Measurements from ENCODE around the gene PRDM15. TPM values are rescaled to one million over a fixed set of nuclear protein-coding genes. Genes with fewer than 3 reads are reported as not detected.

PRDM15 gene
- total RNA-seq, 1 experiment from 2014 or later: 9.8 TPM

GRCh38 chr21:41763398-41763931 is 115.7 kb downstream of the PRDM15 start:
- DNase-seq (ENCODE audit: low read depth, low spot score): no peak
- peaks cover 8% of the 10 kb centered on the region; the same call in 1 of the 2 replicates for H3K27me3 ChIP-seq (ENCODE audit: insufficient read depth, low read length)
- no peak overlapping the region for H2AFZ ChIP-seq (ENCODE audit: low read depth, low read length, poor library complexity, severe bottlenecking)
- TF ChIP-seq ZNF274 (IDR thresholded peaks at IDR 0.05; ENCODE audit: low read depth, low read length): no peak
- no peak for TF ChIP-seq POLR2AphosphoS5 (IDR thresholded peaks at IDR 0.05; ENCODE audit: low read depth, low read length)
- TF ChIP-seq, protein P1, sequence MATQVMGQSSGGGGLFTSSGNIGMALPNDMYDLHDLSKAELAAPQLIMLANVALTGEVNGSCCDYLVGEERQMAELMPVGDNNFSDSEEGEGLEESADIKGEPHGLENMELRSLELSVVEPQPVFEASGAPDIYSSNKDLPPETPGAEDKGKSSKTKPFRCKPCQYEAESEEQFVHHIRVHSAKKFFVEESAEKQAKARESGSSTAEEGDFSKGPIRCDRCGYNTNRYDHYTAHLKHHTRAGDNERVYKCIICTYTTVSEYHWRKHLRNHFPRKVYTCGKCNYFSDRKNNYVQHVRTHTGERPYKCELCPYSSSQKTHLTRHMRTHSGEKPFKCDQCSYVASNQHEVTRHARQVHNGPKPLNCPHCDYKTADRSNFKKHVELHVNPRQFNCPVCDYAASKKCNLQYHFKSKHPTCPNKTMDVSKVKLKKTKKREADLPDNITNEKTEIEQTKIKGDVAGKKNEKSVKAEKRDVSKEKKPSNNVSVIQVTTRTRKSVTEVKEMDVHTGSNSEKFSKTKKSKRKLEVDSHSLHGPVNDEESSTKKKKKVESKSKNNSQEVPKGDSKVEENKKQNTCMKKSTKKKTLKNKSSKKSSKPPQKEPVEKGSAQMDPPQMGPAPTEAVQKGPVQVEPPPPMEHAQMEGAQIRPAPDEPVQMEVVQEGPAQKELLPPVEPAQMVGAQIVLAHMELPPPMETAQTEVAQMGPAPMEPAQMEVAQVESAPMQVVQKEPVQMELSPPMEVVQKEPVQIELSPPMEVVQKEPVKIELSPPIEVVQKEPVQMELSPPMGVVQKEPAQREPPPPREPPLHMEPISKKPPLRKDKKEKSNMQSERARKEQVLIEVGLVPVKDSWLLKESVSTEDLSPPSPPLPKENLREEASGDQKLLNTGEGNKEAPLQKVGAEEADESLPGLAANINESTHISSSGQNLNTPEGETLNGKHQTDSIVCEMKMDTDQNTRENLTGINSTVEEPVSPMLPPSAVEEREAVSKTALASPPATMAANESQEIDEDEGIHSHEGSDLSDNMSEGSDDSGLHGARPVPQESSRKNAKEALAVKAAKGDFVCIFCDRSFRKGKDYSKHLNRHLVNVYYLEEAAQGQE (IDR thresholded peaks at IDR 0.05; ENCODE audit: low read depth): no peak
- TF ChIP-seq YY1 (IDR thresholded peaks at IDR 0.05; ENCODE audit: extremely low read depth, insufficient replicate concordance, low read depth, low read length): no peak
- TF ChIP-seq CBX3 (IDR thresholded peaks at IDR 0.05; ENCODE audit: low read depth): no peak
- no peak for TF ChIP-seq FOSL1 (IDR thresholded peaks at IDR 0.05; ENCODE audit: low read depth)
- no peak for TF ChIP-seq EZH2 (IDR thresholded peaks at IDR 0.05)
- no peak for TF ChIP-seq TCF7L2 (IDR thresholded peaks at IDR 0.05; ENCODE audit: borderline replicate concordance, extremely low read depth, insufficient read depth, insufficient read length)
- TF ChIP-seq RAD21 (IDR thresholded peaks at IDR 0.05; ENCODE audit: low read depth): no peak
- TF ChIP-seq MAX (IDR thresholded peaks at IDR 0.05): no peak
- TF ChIP-seq JUND (IDR thresholded peaks at IDR 0.05): no peak
- TF ChIP-seq ZBTB33 (IDR thresholded peaks at IDR 0.05; ENCODE audit: extremely low read depth, insufficient replicate concordance, low read length): no peak
- no peak for TF ChIP-seq EZH2phosphoT487 (IDR thresholded peaks at IDR 0.05; ENCODE audit: borderline replicate concordance)
- no peak for TF ChIP-seq CEBPB (IDR thresholded peaks at IDR 0.05; ENCODE audit: low read depth)
- TF ChIP-seq SIN3A (IDR thresholded peaks at IDR 0.05; ENCODE audit: low read depth): no peak
- POLR2A ChIA-PET: no interaction called here
- no peak overlapping the region for H3K4me2 ChIP-seq (ENCODE audit: low read length)
- RAD21 ChIA-PET (ENCODE audit: low non-redundant PET in 1 of 2, low total read pairs in 2 of 2, uncharacterized antibody in 2 of 2, unreplicated experiment in 2 of 2): no interaction called here
- H3K4me1 ChIP-seq (ENCODE audit: control insufficient read depth in 1 of 2, insufficient read depth in 2 of 2, low read length in 2 of 2): peaks cover 51 to 70% of the 10 kb centered on the region in 2 experiments
- no TSS peak for BruUV-seq (replicated peaks)
- H3K9me3 ChIP-seq (ENCODE audit: control insufficient read depth in 1 of 2, insufficient read depth in 1 of 2, low read depth in 1 of 2, low read length in 2 of 2): no peaks in the 10 kb centered on the region
- CTCF ChIA-PET: no interaction called here
- no peaks in the 10 kb centered on the region; a peak in 1 of 4 replicates for H3K36me3 ChIP-seq (ENCODE audit: control insufficient read depth in 1 of 2, insufficient read depth in 2 of 2, low read length in 2 of 2)
- intact Hi-C loops (cut with micrococcal nuclease): no loop called here
- H3K9ac ChIP-seq (ENCODE audit: low read length): no peak overlapping the region
- no peak overlapping the region for H3K4me3 ChIP-seq (replicated peaks in 1 of 2; ENCODE audit: low read depth in 1 of 2, low read length in 2 of 2)
- peaks cover 10% of the 10 kb centered on the region; the same call in 1 of the 2 replicates for H4K20me1 ChIP-seq (ENCODE audit: insufficient read depth)
- no peak for ATAC-seq
- peaks cover 81% of the 10 kb centered on the region for H3K79me2 ChIP-seq (ENCODE audit: insufficient read depth, low read length)
- H3K27ac ChIP-seq (ENCODE audit: low read depth, low read length): no peak overlapping the region
- no peaks in the 10 kb centered on the region for H3K9me2 ChIP-seq (ENCODE audit: insufficient read depth)
